HG03342 (cell line): ENCODE measurements around the gene NDUFB1.

Source experiments
- ATAC-seq: cut with Tn5 transposase; IDR thresholded peaks from one replicate; pipeline ENCODE4 v1.9.1; 2021; ENCODE audit warnings: mild to moderate bottlenecking, moderate library complexity; ENCODE audit not compliant: unreplicated experiment

The NDUFB1 gene

GRCh38 chr14:92121670-92122350 is at the start of gene NDUFB1, which contains the start of gene CPSF2:
Gene NDUFB1 (minus strand): TSS chr14:92121706. CDS start chr14:92117637, 4,069 bp downstream.
Gene CPSF2 (plus strand): TSS chr14:92121969. CDS start chr14:92130985, 9,016 bp downstream.
- ATAC-seq: peak; percentile 82

GRCh38 chr14:92164958-92165357 is 43.5 kb upstream of the NDUFB1 start:
- ATAC-seq: no peak

GRCh38 chr14:92161521-92161920 is 40.0 kb upstream of the NDUFB1 start:
- ATAC-seq: no peak

DNA sequence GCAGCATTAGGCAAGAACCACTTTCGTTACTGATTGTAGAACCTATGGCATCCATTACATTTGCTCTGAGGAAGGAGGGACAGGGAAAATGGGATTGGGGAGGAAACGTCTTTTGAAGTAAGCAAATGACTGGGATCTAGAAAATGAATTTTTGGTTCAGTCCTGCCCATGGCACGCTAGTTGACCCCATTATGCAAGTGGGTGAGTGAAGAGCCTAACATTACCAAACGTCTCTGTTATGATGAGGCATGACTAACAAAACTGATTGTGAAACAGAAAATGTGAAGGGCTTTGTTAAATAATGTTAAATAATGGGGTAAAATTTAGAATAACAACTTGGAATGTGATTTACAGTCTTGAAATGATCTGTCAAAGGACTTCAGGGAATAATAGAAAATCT is 39.1 kb upstream of the NDUFB1 start:
- ATAC-seq: no peak

DNA sequence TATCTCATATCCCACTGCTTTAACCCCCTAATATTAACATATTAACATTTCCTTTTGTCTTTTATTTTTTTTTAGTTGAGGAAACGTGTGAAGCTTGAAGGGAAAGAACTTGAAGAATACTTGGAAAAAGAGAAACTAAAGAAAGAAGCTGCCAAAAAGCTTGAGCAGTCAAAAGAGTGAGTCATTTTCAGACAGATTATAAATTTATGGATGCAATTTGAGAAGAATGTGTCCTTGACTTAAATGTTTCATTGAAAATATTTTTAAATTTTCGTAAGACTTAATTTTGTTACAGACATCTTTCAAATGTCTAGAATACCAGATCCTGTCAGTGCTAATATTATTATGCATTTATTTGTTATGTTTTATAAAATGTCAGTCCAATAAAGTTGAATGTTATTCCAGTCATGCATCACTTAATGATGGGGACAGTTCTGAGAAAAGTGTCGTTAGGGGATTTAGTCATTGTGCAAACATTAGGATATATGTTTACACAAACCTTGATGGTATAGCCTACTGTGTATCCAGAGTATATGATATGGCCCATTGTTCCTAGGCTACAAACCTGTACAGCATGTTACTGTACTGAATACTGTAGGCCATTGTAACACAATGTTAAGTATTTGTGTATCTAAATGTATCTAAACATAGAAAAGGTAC is 32.9 kb upstream of the NDUFB1 start:
- ATAC-seq: no peak

DNA sequence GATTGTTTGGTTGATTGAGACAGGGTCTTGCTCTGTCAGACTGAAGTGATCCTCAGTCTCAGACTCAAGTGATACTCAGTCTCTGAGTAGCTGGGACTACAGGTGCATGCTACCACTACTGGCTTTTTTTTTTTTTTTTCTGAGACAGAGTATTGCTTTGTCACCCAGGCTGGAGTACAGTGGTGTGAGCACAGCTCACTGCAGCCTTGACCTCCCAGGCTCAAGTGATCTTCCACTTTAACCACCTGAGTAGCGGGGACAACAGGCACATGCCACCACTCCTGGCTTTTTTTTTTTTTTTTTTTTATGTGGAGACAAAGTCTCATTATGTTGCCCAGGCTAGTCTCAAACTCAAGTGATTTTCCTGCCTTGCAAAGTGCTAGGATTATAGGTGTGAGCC is 32.1 kb upstream of the NDUFB1 start:
- no peak for ATAC-seq

DNA sequence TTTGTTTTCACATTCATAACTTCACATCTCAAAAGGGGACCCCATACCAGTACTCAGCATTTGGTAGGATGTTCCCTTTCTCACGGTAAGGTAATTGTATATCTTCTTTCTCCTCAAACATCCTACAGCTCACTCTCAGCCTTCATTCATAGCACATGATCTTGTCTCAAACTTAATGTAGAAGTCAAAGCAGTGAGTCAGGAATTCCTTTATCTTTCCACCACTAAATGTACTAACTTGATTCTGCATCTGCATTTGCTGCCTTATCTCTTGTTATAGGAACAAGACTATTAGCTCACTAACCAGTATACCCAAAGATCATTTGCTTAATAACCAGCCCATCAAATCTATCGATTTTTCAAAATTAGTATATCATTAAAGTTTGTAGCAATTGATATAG is 23.2 kb upstream of the NDUFB1 start:
- ATAC-seq: no peak

- ATAC-seq: no peak
Observed at GRCh38 chr14:92143962-92144361, 22.5 kb upstream of the NDUFB1 start.

DNA sequence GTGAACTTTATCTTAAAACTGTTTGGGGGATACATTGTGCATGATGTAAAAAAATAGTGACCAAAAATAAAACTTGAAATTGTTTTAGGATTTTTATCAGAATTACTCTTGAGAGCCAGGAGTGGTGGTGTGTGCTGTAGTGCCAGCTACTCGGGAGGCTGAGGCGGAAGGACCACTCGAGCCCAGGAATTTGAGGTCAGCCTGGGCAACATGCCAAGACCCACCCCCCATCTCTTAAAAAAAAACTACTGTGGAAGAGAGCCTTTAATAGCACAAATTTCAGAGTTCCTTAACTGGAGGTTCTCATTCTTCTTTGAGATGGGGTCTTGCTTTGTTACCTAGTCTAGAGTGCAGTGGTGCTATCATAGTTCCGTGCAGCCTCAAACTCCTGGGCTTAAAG is 21.8 kb upstream of the NDUFB1 start:
- no peak for ATAC-seq

DNA sequence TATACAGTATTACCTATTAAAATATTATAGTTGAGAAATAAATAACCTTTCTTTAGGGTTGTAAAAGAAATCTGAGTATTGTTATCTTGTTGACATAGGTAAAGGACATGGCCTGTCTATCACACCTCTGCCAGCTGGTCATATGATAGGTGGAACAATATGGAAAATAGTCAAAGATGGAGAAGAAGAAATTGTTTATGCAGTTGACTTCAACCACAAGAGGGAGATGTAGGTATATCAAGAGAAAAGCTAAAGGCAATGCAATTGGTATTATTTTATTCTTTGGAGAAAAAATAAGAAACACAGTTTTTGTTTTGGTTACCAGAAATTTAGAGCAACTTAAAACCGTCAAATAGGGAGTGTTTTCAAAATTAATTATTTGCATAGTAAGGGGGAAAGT is 13.8 kb upstream of the NDUFB1 start:
- no peak for ATAC-seq

DNA sequence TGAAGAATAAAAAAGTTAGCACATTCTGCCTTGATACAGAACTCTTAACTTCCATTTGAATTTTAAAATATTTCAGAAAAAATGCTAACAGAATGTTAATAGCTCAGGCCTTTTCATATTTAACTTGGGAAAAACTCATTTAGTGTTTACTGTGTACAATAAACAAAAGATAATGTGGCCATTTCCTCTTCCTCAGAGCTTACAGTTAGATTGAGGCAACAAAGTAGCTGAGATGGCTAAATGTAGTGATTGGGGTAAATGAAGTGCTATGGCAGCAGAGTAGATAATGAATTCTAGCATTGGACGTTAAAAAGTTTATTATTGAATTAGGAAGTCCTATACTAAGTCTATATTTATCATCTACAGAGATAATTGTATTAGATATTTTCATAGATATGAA is 12.9 kb upstream of the NDUFB1 start:
- no peak for ATAC-seq

DNA sequence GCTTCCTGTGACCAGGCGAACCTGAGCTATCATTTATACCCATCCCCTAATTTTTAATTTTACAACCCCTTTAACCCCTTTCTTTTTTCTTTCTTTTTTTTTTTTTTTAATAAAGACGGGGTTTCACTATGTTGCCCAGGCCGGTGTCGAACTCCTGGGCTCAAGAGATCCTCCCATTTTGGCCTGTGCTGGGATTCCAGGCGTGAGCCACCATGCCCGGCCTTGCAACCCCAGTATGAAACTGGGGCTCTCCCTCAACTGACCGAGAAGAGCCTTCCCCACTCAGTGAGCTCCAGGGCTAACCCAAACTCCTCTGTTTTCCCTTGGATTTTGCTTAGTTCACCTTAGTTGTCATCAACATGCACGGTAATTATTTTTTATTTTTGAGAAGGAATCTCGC is 1.3 kb upstream of the NDUFB1 start:
- no peak for ATAC-seq

- peak; percentile 18 for ATAC-seq
Observed at GRCh38 chr14:92122351-92122677, 808 bp upstream of the NDUFB1 start.

- peak; percentile 17 for ATAC-seq
Observed at GRCh38 chr14:92121207-92121669, 268 bp downstream of the NDUFB1 start.

GRCh38 chr14:92109490-92109889 is 12.0 kb downstream of the NDUFB1 start:
- no peak for ATAC-seq

GRCh38 chr14:92108345-92109254 is 12.9 kb downstream of the NDUFB1 start:
- no peak for ATAC-seq

DNA sequence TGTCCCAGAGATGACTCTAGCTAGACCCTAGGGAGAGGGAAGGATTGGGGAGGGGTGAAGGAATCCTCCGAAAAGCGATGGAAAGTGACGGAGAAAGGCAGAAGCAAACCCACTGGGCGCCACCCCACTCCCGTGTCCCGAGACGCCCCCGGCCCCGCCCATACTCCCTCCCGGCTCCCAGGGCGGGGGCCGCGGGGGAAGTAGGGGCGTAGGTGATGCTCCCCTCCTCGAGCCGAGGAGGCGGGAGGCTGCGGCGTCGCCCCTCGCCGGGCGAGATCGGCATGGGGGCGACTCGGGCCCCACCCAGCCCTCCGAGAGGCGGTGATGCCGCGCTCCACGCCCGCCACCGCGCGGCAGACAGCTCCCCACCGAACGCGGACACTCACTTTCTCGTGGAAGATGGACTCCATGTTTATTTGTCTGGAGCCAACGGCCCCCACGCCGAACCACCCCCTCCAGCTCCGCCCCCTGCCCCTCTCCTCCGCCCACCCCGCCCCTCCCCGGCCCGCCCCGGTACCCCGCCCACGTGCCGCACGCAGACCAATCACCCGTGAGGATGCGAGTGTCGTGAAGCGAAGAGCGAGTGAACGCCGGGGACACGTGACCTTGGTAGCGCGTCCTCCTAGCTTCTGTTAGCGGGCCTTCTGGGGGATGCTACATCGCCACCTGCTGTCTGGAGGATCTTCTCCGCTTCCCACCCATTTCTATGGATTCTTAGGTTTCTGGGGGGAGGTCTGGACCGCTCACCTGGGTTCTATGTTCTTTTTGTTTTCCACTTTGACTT is 15.2 kb downstream of the NDUFB1 start, which contains the start of gene ATXN3:
Gene ATXN3, minus strand, starts transcription at position 440 of the 784 bp plus-strand sequence. Its CDS starts 30 bp downstream, at position 410.
- ATAC-seq: peak; percentile 85

- ATAC-seq: peak; percentile 4
Observed at GRCh38 chr14:92105893-92106142, 15.7 kb downstream of the NDUFB1 start.

- no peak for ATAC-seq
Observed at GRCh38 chr14:92105073-92105892, 16.2 kb downstream of the NDUFB1 start.

- ATAC-seq: no peak
Observed at GRCh38 chr14:92103363-92103989, 18.0 kb downstream of the NDUFB1 start.
